AG10803 (cell line): ENCODE measurements around the gene GAL3ST2.
A peak's percentile ranks its signal among the peaks of the same experiment; 100 is the strongest.

ENCODE experiments used
- DNase-seq: peaks from one replicate; pipeline ENCODE4 v3.0.0; 2010; ENCODE audit warnings: low read depth
- H3K4me3 ChIP-seq: 2 replicates; pipeline ENCODE4 v1.5.1; 2011; ENCODE audit warnings: mild to moderate bottlenecking, low read length, control low read depth
- TF ChIP-seq, protein P1 (sequence below): conservative IDR thresholded peaks from 2 replicates; pipeline ENCODE4 v1.5.1; 2011; ENCODE audit warnings: mild to moderate bottlenecking, low read length, control low read depth, inconsistent platforms

The GAL3ST2 gene

DNA sequence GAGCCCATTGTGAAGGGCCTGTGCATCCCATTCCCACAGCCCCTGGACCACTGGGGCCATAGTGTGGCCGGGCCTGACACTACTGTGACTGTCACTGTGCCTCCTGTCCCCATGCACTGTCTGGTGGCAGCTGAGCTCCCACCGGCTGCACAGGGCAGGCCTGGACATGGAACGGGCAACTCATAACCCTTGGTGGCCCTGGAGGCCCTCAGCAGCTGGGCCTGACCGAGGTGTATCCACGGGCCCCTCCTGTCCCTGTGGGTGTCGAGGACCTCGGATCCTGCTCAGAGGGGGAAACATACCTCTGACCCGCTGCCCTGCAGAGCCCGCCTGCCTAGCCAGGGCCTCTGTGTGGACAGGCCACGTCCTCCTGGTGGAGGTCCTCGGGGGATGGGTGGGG is 7.8 kb upstream of the GAL3ST2 start:
- no peak overlapping the region for H3K4me3 ChIP-seq
- TF ChIP-seq, protein P1, sequence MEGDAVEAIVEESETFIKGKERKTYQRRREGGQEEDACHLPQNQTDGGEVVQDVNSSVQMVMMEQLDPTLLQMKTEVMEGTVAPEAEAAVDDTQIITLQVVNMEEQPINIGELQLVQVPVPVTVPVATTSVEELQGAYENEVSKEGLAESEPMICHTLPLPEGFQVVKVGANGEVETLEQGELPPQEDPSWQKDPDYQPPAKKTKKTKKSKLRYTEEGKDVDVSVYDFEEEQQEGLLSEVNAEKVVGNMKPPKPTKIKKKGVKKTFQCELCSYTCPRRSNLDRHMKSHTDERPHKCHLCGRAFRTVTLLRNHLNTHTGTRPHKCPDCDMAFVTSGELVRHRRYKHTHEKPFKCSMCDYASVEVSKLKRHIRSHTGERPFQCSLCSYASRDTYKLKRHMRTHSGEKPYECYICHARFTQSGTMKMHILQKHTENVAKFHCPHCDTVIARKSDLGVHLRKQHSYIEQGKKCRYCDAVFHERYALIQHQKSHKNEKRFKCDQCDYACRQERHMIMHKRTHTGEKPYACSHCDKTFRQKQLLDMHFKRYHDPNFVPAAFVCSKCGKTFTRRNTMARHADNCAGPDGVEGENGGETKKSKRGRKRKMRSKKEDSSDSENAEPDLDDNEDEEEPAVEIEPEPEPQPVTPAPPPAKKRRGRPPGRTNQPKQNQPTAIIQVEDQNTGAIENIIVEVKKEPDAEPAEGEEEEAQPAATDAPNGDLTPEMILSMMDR: no peak
- DNase-seq: no peak

DNA sequence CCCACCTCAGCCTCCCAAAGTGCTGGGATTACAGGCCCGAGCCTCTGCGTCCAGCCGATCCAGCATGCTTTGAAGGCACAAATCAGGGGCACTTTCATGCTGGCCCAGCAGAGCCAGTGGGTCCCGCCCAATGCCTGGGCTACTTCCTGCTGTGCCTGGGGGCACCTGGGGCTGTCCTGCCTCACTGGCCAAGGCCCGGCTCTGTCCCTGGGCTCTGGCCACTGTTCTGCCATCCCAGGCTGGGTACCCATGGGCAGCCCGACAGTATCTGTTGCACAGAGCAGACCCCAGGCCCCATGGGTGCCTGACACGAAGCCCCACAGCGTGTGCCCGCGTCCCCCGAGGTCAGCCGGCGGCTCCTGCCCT is 6.8 kb upstream of the GAL3ST2 start:
- no peak for DNase-seq
- H3K4me3 ChIP-seq: no peak overlapping the region
- TF ChIP-seq, protein P1: no peak

DNA sequence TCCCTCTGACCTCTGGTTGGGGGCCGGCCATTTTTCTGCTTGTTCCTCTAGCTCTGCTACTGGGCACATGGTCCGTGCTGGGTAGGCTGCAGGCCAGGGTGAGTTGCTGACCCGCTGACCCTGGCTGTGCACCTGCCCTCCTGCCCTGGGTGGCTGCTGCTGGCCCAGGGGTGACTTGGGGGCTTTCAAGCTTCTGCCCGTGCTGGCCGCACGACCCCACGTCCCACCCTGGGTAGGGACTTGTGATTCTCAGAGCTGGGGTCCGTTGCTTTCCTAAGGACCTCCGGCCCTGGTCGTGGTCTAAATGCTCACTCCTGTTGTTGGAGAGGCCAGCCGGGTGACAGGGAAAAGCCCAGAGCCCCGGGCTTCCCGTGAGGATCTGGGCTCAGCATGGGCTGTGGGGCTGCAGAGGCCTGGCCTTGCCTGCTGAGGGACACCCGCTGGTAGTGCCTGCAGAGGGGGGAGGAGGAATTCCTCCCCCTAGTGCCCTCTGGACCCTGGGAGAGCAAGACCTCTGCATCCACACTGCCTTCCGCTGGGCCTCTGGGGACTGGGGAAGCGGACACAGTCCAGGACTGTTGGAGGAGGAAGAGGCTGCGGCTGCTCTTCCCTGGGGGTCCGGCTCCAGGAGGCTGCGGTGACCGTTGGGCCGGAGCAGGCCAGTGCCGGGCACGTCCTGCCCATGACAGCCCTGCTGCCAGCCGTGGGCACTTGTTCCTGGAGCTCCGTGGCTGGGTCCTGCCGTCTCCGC is 6.3 kb upstream of the GAL3ST2 start:
- TF ChIP-seq, protein P1: no peak
- H3K4me3 ChIP-seq: no peak overlapping the region
- DNase-seq: no peak

DNA sequence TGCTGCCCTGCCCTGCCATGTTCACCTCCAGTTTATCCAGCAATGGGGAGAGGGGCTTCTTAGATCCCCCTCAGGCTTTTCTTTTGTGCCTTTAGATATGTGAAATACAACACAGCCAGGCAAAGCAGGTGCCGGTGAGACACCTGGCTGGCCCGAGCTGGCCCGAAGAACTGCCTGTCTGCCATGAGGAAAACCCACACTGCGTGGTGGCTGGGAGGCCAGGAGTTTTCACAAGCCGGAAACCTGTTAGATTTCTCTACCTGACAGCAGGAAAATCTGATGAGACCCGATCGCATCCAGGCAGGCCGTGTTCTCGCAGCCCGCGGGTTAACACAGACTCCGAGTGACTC is 5.7 kb upstream of the GAL3ST2 start:
- H3K4me3 ChIP-seq: no peak overlapping the region
- TF ChIP-seq, protein P1: no peak

DNA sequence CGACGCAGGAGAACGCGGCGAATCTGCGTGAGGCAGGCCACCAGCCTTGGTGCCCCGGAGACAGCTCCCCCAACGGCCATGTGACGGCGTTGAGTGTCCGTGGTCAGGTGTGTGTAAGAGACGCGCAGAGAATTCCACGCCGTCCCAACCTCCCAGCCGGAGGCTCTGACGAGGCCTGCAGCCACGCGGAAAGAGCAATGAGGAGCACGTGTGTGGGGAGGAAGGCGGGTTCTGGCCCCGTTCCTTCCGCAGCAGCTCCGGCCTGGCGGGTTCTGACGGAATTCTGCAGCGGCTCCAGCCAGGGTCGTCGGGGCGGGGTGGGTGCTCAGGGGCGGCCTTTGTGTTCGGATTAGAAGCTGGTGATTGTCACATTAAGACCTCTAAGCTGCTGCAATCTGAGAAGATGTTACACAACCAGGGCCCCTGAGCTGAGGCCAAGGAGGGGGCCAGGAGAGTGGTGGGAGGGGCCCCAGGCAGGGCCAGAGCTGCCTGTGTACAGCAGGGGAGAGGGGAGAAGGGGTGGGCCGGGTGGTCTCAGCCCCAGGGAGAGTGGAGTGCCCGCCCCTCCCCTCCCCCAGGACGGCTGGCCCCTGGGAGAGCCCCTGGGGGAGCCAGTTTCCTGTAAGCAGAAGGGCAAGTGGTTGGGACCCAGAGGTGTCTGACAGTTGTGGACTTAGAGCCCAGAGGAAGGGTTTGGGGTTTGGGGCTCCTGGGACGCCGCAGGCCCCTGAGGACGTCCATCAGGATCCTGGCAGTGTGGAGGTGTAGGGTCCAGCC is 5.1 kb upstream of the GAL3ST2 start:
- DNase-seq: peak; percentile 39
- no peak overlapping the region for H3K4me3 ChIP-seq
- TF ChIP-seq, protein P1: no peak

More for the DNA sequence above, 5.7 kb upstream of the GAL3ST2 start:
- DNase-seq: no peak

DNA sequence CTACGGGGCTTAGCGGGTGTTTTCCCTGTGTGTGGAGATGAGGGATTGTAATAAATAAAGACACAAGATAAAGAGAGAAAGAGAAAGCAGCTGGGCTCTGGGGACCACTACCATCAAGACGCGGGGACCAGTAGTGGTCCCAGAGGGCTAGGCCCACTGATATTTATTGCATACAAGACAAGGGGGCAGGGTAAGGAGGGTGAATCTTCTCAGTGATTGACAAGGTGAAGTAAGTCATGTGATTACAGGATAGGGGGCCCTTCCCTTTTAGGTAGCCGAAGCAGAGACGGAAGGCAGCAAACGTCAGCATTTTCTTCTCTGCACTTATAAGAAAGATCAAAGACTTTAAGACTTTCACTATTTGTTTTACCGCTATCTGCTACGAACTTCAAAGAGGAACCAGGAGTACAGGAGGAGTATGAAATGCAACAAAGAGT is 4.5 kb upstream of the GAL3ST2 start:
- DNase-seq: no peak
- TF ChIP-seq, protein P1: no peak
- no peak overlapping the region for H3K4me3 ChIP-seq
